H1 (cell line): Measurements from ENCODE around the gene APOOL. TPM values are rescaled to one million over a fixed set of nuclear protein-coding genes. Genes with fewer than 3 reads are reported as not detected.

Source experiments
- CBX8 ChIP-seq: fragments of 300-800, 300-1000 bp; sonication (generic); IDR thresholded peaks from 2 replicates; pipeline ENCODE4 v1.7.1; 2016; ENCODE audit warnings: low read depth, low read length, borderline replicate concordance
- SIN3A ChIP-seq, 2 experiments: IDR thresholded peaks in 1 of 2; conservative IDR thresholded peaks in 1 of 2; 2 replicates each; pipeline ENCODE4 v1.6.1; 2011 to 2012; ENCODE audit warnings: low read length in 2 of 2, improper control_type of control experiment in 1 of 2, low read depth in 1 of 2, mild to moderate bottlenecking in 1 of 2
- YY1 ChIP-seq: IDR thresholded peaks from 2 replicates; pipeline ENCODE4 v1.6.1; 2011; ENCODE audit warnings: low read depth, mild to moderate bottlenecking, low read length
- polyA plus RNA-seq, 7 experiments: library from polyadenylated mRNA; depleted of rRNA in 3 of 7; stranded (reverse) in 5 of 7; unstranded in 2 of 7; fragments of >200 nt in 5 of 7; fragments of 200-250 nt in 2 of 7; gene quantifications; 1 replicate in 5 of 7; 2 replicates in 1 of 7; 4 replicates in 1 of 7; pipeline versions ENCODE4 v1.2.1 to v1.2.3, GENCODE V29; 2011 to 2013; ENCODE audit warnings: missing spikeins in 2 of 7, mixed read lengths in 2 of 7
- total RNA-seq: library from RNA; stranded (reverse); fragmentation: NEBNext Ultra II Directional; extraction: Animal tissue kit (Norgen Biotek cat#: 25700); gene quantifications from 2 replicates; pipeline ENCODE4 v1.2.1, GENCODE V29; 2021
- TF ChIP-seq, protein P1 (sequence below): fragments of 300-600 bp; sonication (generic); IDR thresholded peaks from 2 replicates; pipeline ENCODE4 v1.7.1; 2012; ENCODE audit warnings: low read length, moderate library complexity, mild to moderate bottlenecking, inconsistent platforms; ENCODE audit not compliant: insufficient replicate concordance

The APOOL gene
- total and polyA plus RNA-seq, 2 of the 8 experiments (the other 6 are each of a cell fraction or from before 2014, with no cell fraction given): 2.4 to 8.1 TPM

DNA sequence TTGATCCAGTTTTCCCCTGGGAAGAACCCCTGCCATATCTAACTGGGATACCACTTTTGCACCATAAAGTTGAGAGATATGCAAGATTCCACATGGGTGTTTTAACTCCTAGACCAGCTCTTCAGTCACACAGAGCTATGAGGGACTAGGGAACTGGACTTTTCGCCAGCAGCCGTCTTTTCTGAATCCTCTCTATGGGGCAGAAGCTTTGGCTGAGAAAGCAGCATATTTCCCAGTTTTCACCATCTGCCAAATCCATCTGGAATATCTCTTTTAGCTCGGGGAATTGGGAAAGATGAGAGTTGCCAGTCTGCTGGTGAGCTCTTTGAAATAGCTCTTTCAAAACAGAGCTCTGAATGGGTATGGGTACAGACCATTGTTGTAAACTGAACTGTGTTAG lies 20.9 kb downstream of the APOOL start (continued):
- TF ChIP-seq, protein P1, sequence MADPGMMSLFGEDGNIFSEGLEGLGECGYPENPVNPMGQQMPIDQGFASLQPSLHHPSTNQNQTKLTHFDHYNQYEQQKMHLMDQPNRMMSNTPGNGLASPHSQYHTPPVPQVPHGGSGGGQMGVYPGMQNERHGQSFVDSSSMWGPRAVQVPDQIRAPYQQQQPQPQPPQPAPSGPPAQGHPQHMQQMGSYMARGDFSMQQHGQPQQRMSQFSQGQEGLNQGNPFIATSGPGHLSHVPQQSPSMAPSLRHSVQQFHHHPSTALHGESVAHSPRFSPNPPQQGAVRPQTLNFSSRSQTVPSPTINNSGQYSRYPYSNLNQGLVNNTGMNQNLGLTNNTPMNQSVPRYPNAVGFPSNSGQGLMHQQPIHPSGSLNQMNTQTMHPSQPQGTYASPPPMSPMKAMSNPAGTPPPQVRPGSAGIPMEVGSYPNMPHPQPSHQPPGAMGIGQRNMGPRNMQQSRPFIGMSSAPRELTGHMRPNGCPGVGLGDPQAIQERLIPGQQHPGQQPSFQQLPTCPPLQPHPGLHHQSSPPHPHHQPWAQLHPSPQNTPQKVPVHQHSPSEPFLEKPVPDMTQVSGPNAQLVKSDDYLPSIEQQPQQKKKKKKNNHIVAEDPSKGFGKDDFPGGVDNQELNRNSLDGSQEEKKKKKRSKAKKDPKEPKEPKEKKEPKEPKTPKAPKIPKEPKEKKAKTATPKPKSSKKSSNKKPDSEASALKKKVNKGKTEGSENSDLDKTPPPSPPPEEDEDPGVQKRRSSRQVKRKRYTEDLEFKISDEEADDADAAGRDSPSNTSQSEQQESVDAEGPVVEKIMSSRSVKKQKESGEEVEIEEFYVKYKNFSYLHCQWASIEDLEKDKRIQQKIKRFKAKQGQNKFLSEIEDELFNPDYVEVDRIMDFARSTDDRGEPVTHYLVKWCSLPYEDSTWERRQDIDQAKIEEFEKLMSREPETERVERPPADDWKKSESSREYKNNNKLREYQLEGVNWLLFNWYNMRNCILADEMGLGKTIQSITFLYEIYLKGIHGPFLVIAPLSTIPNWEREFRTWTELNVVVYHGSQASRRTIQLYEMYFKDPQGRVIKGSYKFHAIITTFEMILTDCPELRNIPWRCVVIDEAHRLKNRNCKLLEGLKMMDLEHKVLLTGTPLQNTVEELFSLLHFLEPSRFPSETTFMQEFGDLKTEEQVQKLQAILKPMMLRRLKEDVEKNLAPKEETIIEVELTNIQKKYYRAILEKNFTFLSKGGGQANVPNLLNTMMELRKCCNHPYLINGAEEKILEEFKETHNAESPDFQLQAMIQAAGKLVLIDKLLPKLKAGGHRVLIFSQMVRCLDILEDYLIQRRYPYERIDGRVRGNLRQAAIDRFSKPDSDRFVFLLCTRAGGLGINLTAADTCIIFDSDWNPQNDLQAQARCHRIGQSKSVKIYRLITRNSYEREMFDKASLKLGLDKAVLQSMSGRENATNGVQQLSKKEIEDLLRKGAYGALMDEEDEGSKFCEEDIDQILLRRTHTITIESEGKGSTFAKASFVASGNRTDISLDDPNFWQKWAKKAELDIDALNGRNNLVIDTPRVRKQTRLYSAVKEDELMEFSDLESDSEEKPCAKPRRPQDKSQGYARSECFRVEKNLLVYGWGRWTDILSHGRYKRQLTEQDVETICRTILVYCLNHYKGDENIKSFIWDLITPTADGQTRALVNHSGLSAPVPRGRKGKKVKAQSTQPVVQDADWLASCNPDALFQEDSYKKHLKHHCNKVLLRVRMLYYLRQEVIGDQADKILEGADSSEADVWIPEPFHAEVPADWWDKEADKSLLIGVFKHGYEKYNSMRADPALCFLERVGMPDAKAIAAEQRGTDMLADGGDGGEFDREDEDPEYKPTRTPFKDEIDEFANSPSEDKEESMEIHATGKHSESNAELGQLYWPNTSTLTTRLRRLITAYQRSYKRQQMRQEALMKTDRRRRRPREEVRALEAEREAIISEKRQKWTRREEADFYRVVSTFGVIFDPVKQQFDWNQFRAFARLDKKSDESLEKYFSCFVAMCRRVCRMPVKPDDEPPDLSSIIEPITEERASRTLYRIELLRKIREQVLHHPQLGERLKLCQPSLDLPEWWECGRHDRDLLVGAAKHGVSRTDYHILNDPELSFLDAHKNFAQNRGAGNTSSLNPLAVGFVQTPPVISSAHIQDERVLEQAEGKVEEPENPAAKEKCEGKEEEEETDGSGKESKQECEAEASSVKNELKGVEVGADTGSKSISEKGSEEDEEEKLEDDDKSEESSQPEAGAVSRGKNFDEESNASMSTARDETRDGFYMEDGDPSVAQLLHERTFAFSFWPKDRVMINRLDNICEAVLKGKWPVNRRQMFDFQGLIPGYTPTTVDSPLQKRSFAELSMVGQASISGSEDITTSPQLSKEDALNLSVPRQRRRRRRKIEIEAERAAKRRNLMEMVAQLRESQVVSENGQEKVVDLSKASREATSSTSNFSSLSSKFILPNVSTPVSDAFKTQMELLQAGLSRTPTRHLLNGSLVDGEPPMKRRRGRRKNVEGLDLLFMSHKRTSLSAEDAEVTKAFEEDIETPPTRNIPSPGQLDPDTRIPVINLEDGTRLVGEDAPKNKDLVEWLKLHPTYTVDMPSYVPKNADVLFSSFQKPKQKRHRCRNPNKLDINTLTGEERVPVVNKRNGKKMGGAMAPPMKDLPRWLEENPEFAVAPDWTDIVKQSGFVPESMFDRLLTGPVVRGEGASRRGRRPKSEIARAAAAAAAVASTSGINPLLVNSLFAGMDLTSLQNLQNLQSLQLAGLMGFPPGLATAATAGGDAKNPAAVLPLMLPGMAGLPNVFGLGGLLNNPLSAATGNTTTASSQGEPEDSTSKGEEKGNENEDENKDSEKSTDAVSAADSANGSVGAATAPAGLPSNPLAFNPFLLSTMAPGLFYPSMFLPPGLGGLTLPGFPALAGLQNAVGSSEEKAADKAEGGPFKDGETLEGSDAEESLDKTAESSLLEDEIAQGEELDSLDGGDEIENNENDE: no peak
- no peak for TF ChIP-seq SIN3A (conservative IDR thresholded peaks at IDR 0.05 in 1 of 2, IDR thresholded peaks at IDR 0.05 in 1 of 2; ENCODE audit: low read depth in 1 of 2, low read length in 2 of 2)
- TF ChIP-seq CBX8: no peak
- TF ChIP-seq YY1: no peak
